Hepatocyte (in vitro differentiated cells): Measurements from ENCODE around the gene RALA.

Experiments
- EZH2 ChIP-seq: fragments of 200-600 bp; sonication (generic); IDR thresholded peaks from 2 replicates; pipeline ENCODE4 v1.6.1; 2016; ENCODE audit warnings: antibody characterized with exemption, mild to moderate bottlenecking, borderline replicate concordance
- EZH2phosphoT487 ChIP-seq: fragments of 200-600 bp; sonication (generic); IDR thresholded peaks from one replicate; pipeline ENCODE4 v1.6.1; 2018; ENCODE audit warnings: antibody characterized with exemption, mild to moderate bottlenecking, low read depth, moderate library complexity; ENCODE audit not compliant: unreplicated experiment, severe bottlenecking
- TF ChIP-seq, protein P1 (sequence below): fragments of 200-600 bp; sonication (generic); IDR thresholded peaks from 2 replicates; pipeline ENCODE4 v1.5.1; 2016; ENCODE audit warnings: antibody characterized with exemption, mild to moderate bottlenecking; ENCODE audit not compliant: poor library complexity

DNA sequence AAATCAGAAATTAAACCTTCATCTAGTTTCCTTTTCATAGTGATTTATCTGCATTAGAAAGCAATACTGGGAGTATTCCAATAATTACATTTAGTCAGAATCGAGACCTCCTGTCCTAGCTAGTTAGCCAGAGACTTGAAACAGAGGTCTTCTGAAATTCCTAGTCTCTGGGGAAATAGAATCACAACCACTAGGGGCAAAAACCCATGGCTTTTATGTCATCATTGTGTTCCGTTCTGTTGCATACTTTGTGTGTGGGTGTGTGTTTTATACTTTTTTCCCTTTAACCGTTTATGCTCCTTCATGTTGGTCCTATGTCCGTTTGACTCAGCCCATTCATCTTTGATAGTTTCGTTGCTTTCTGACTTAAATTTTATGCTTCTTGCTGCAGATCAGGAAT is 79.8 kb downstream of the RALA start:
- TF ChIP-seq, protein P1, sequence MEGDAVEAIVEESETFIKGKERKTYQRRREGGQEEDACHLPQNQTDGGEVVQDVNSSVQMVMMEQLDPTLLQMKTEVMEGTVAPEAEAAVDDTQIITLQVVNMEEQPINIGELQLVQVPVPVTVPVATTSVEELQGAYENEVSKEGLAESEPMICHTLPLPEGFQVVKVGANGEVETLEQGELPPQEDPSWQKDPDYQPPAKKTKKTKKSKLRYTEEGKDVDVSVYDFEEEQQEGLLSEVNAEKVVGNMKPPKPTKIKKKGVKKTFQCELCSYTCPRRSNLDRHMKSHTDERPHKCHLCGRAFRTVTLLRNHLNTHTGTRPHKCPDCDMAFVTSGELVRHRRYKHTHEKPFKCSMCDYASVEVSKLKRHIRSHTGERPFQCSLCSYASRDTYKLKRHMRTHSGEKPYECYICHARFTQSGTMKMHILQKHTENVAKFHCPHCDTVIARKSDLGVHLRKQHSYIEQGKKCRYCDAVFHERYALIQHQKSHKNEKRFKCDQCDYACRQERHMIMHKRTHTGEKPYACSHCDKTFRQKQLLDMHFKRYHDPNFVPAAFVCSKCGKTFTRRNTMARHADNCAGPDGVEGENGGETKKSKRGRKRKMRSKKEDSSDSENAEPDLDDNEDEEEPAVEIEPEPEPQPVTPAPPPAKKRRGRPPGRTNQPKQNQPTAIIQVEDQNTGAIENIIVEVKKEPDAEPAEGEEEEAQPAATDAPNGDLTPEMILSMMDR = no peak
- TF ChIP-seq EZH2phosphoT487 = no peak
- no peak for TF ChIP-seq EZH2
